A673 (cell line): ENCODE results near the gene CHEK1.

Experiments used
- EZH2 ChIP-seq: fragments of 200-600 bp; sonication (generic); IDR thresholded peaks from 2 replicates; pipeline ENCODE4 v1.6.1; 2017; ENCODE audit warnings: borderline replicate concordance, low read depth, mild to moderate bottlenecking, mixed read lengths, antibody characterized with exemption, low read length; ENCODE audit not compliant: poor library complexity, severe bottlenecking
- TF ChIP-seq, protein P1 (sequence below): fragments of 300-800, 200-600 bp; sonication (generic); conservative IDR thresholded peaks from 2 replicates; pipeline ENCODE4 v1.5.1; 2017; ENCODE audit warnings: low read depth, mild to moderate bottlenecking, antibody characterized with exemption, low read length, moderate library complexity, mixed read lengths

DNA sequence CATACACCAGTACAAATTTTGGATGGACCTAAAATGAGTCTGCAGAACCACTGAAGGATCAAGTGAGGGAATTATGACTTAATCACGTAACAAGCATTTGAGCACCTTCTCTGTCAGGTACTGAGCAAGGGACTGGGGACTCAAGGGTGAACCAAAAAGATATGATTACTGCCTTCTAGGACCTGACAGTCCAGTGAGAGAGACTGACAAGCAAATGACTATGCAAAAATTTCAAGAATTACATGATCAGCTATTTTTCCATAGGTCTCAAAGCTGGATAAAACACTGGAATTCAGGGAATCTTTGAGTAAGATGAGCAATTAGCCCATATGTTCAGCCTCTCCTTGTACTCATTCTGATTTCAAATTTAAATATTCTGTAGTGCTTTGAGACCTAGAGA, 37.5 kb upstream of the CHEK1 start:
- TF ChIP-seq, protein P1, sequence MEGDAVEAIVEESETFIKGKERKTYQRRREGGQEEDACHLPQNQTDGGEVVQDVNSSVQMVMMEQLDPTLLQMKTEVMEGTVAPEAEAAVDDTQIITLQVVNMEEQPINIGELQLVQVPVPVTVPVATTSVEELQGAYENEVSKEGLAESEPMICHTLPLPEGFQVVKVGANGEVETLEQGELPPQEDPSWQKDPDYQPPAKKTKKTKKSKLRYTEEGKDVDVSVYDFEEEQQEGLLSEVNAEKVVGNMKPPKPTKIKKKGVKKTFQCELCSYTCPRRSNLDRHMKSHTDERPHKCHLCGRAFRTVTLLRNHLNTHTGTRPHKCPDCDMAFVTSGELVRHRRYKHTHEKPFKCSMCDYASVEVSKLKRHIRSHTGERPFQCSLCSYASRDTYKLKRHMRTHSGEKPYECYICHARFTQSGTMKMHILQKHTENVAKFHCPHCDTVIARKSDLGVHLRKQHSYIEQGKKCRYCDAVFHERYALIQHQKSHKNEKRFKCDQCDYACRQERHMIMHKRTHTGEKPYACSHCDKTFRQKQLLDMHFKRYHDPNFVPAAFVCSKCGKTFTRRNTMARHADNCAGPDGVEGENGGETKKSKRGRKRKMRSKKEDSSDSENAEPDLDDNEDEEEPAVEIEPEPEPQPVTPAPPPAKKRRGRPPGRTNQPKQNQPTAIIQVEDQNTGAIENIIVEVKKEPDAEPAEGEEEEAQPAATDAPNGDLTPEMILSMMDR = no peak
- TF ChIP-seq EZH2 = no peak
